ENCODE results near the gene FLNB.
A peak's percentile ranks its signal among the peaks of the same experiment; 100 is the strongest.

FLNB gene

GRCh38 chr3:58058361-58059263 lies 50.4 kb downstream of the FLNB start:
- no peak for TF ChIP-seq CTCF (IDR thresholded peaks at IDR 0.05)
- no peaks in the 10 kb centered on the region for H3K27me3 Mint-ChIP-seq (ENCODE audit: low read depth, poor library complexity)
- peak overlapping the region; percentile 59 for H3K4me3 Mint-ChIP-seq
- peaks cover 8% of the 10 kb centered on the region for H3K9me3 Mint-ChIP-seq
- H3K36me3 Mint-ChIP-seq (ENCODE audit: low read depth), result peaks cover 30% of the 10 kb centered on the region
- H3K4me1 Mint-ChIP-seq, result peaks cover 74% of the 10 kb centered on the region
- DNase-seq, result no peak
- H3K27ac Mint-ChIP-seq, result peak overlapping the region; percentile 98

- H3K4me1 Mint-ChIP-seq, result peaks cover 72% of the 10 kb centered on the region
- H3K36me3 Mint-ChIP-seq (ENCODE audit: low read depth), result peaks cover 22% of the 10 kb centered on the region
- peak; percentile 67 for DNase-seq
- no peaks in the 10 kb centered on the region for H3K27me3 Mint-ChIP-seq (ENCODE audit: low read depth, poor library complexity)
- H3K9me3 Mint-ChIP-seq, result peaks cover 4% of the 10 kb centered on the region
- H3K4me3 Mint-ChIP-seq, result peak overlapping the region; percentile 59
- TF ChIP-seq CTCF (IDR thresholded peaks at IDR 0.05), result no peak
- peak overlapping the region; percentile 98 for H3K27ac Mint-ChIP-seq
These were observed 51.4 kb downstream of the FLNB start for GRCh38 chr3:58059349-58060321.

- TF ChIP-seq CTCF (IDR thresholded peaks at IDR 0.05), result no peak
- no peak for DNase-seq
- peak overlapping the region; percentile 94 for H3K27ac Mint-ChIP-seq
- H3K4me3 Mint-ChIP-seq, result peak overlapping the region; percentile 67
- H3K36me3 Mint-ChIP-seq (ENCODE audit: low read depth), result peaks cover 6% of the 10 kb centered on the region
- no peaks in the 10 kb centered on the region for H3K9me3 Mint-ChIP-seq
- H3K27me3 Mint-ChIP-seq (ENCODE audit: low read depth, poor library complexity), result no peaks in the 10 kb centered on the region
- peaks cover 89% of the 10 kb centered on the region for H3K4me1 Mint-ChIP-seq
These were observed 54.2 kb downstream of the FLNB start for GRCh38 chr3:58062472-58062871.

GRCh38 chr3:58063022-58063815 lies 55.0 kb downstream of the FLNB start:
- H3K27me3 Mint-ChIP-seq (ENCODE audit: low read depth, poor library complexity), result no peaks in the 10 kb centered on the region
- DNase-seq, result no peak
- peaks cover 89% of the 10 kb centered on the region for H3K4me1 Mint-ChIP-seq
- H3K27ac Mint-ChIP-seq, result peak overlapping the region; percentile 94
- TF ChIP-seq CTCF (IDR thresholded peaks at IDR 0.05), result no peak
- H3K9me3 Mint-ChIP-seq, result no peaks in the 10 kb centered on the region
- H3K4me3 Mint-ChIP-seq, result peak overlapping the region; percentile 67
- H3K36me3 Mint-ChIP-seq (ENCODE audit: low read depth), result peaks cover 3% of the 10 kb centered on the region

- Mint-ChIP-seq H3K27me3 (ENCODE audit: low read depth, poor library complexity) (no peaks in the 10 kb centered on the region), H3K36me3 (ENCODE audit: low read depth) (no peaks in the 10 kb centered on the region), H3K4me3 (no peak overlapping the region), H3K4me1 (peaks cover 83% of the 10 kb centered on the region), H3K27ac (peak overlapping the region; percentile 86), H3K9me3 (no peaks in the 10 kb centered on the region)
- no peak for TF ChIP-seq CTCF (IDR thresholded peaks at IDR 0.05)
- DNase-seq, result no peak
These were observed 56.9 kb downstream of the FLNB start for GRCh38 chr3:58064923-58065638.
